ENCODE data around the gene FAM222A.

GRCh38 chr12:109702111-109702841, 11.3 kb upstream of the FAM222A start:
- TF ChIP-seq CTCF (conservative IDR thresholded peaks at IDR 0.05; ENCODE audit: low read depth, low read length) (no peak), EZH2 (IDR thresholded peaks at IDR 0.05; ENCODE audit: borderline replicate concordance, low read depth, low read length, poor library complexity, severe bottlenecking) (no peak)
